SU-DHL-6 (cell line): Measurements from ENCODE around the gene KIF15.

Experiments
- H2AFZ ChIP-seq: fragments of 200-600 bp; sonication (generic); 2 replicates; pipeline ENCODE4 v1.6.1; 2014; ENCODE audit warnings: low read depth, mild to moderate bottlenecking, moderate library complexity, mixed read lengths, antibody characterized with exemption, low read length; ENCODE audit not compliant: severe bottlenecking
- H3F3A ChIP-seq: fragments of 200-600 bp; shearing (Covaris generic); 2 replicates; pipeline ENCODE4 v1.6.0; 2016; ENCODE audit warnings: antibody characterized with exemption, mild to moderate bottlenecking; ENCODE audit not compliant: insufficient read depth
- H3K27ac ChIP-seq: fragments of 200-600 bp; sonication (generic); 2 replicates; pipeline ENCODE4 v1.5.1; 2016; ENCODE audit warnings: low read depth, mild to moderate bottlenecking, low read length, moderate library complexity, mixed read lengths
- H3K27me3 ChIP-seq: fragments of 200-600 bp; sonication (generic), shearing (Covaris generic); 2 replicates; pipeline ENCODE4 v1.6.0; 2014; ENCODE audit warnings: mild to moderate bottlenecking, low read length
- H3K36me3 ChIP-seq: fragments of 200-600 bp; sonication (generic); 2 replicates; pipeline ENCODE4 v1.6.1; 2014; ENCODE audit warnings: mild to moderate bottlenecking, low read length, mixed read lengths
- H3K4me2 ChIP-seq: fragments of 300-600, 200-600 bp; shearing (Covaris generic), sonication (generic); 2 replicates; pipeline ENCODE4 v1.6.0; 2014; ENCODE audit warnings: low read length, low read depth, mild to moderate bottlenecking; ENCODE audit not compliant: poor library complexity, severe bottlenecking
- H3K4me3 ChIP-seq: fragments of 200-600 bp; sonication (generic); 2 replicates; pipeline ENCODE4 v1.5.1; 2014; ENCODE audit warnings: antibody characterized with exemption, low read length, mild to moderate bottlenecking, mixed read lengths; ENCODE audit not compliant: insufficient read depth, poor library complexity, severe bottlenecking
- H3K79me2 ChIP-seq: fragments of 200-600 bp; sonication (generic); 2 replicates; pipeline ENCODE4 v1.6.1; 2014; ENCODE audit warnings: mild to moderate bottlenecking, low read length, moderate library complexity; ENCODE audit not compliant: insufficient read depth
- H3K9ac ChIP-seq: fragments of 200-600 bp; sonication (generic); 2 replicates; pipeline ENCODE4 v1.7.0; 2014; ENCODE audit warnings: mild to moderate bottlenecking, low read length
- H3K9me2 ChIP-seq: fragments of 200-600 bp; sonication (generic); replicated peaks from 2 replicates; pipeline ENCODE4 v1.6.1; 2014; ENCODE audit warnings: low read length; ENCODE audit not compliant: insufficient read depth
- H3K9me3 ChIP-seq: fragments of 200-600 bp; sonication (generic); 2 replicates; pipeline ENCODE4 v1.6.1; 2014; ENCODE audit warnings: low read length, mixed read lengths; ENCODE audit not compliant: insufficient read depth
- H4K20me1 ChIP-seq: fragments of 200-600 bp; sonication (generic); 2 replicates; pipeline ENCODE4 v1.6.1; 2014; ENCODE audit warnings: low read depth, mild to moderate bottlenecking, antibody characterized with exemption, low read length, moderate library complexity, mixed read lengths
- CTCF ChIP-seq: fragments of 200-600 bp; sonication (generic); IDR thresholded peaks from one replicate; pipeline ENCODE4 v1.5.1; 2017; ENCODE audit warnings: antibody characterized with exemption, mild to moderate bottlenecking, low read length, moderate library complexity; ENCODE audit not compliant: insufficient read depth, poor library complexity, severe bottlenecking
- EZH2phosphoT487 ChIP-seq: fragments of 200-600 bp; sonication (generic), shearing (Covaris generic); conservative IDR thresholded peaks from 2 replicates; pipeline ENCODE4 v1.6.1; 2018; ENCODE audit warnings: mild to moderate bottlenecking, antibody characterized with exemption, low read length, moderate library complexity, mixed read lengths

KIF15 gene

GRCh38 chr3:44899683-44900367 lies 138.2 kb downstream of the KIF15 start:
- Histone ChIP-seq H3K9ac (no peak overlapping the region), H4K20me1 (no peaks in the 10 kb centered on the region), H3K27me3 (no peaks in the 10 kb centered on the region), H3K9me3 (no peaks in the 10 kb centered on the region), H3K4me3 (no peak overlapping the region), H3K9me2 (no peaks in the 10 kb centered on the region), H3F3A (no peaks in the 10 kb centered on the region), H3K36me3 (no peaks in the 10 kb centered on the region), H3K79me2 (no peaks in the 10 kb centered on the region), H2AFZ (no peak overlapping the region), H3K4me2 (no peak overlapping the region), H3K27ac (no peak overlapping the region)
- TF ChIP-seq CTCF (no peak), EZH2phosphoT487 (no peak)

GRCh38 chr3:44902628-44903027 lies 141.0 kb downstream of the KIF15 start:
- Histone ChIP-seq H3K9me2 (no peaks in the 10 kb centered on the region), H3K27ac (no peak overlapping the region), H3K9ac (no peak overlapping the region), H3K4me3 (no peak overlapping the region), H3K27me3 (no peaks in the 10 kb centered on the region), H3K36me3 (no peaks in the 10 kb centered on the region), H3K79me2 (no peaks in the 10 kb centered on the region), H3F3A (no peaks in the 10 kb centered on the region), H2AFZ (no peak overlapping the region), H3K9me3 (no peaks in the 10 kb centered on the region), H3K4me2 (no peak overlapping the region), H4K20me1 (no peaks in the 10 kb centered on the region)
- TF ChIP-seq EZH2phosphoT487 (no peak), CTCF (no peak)
